GM23248 (cell line): Measurements from ENCODE around the gene OTP.

Experiments used
- EZH2 ChIP-seq: fragments of 200-600 bp; sonication (generic); IDR thresholded peaks from 2 replicates; pipeline ENCODE4 v1.6.1; 2018; ENCODE audit warnings: antibody characterized with exemption, mild to moderate bottlenecking; ENCODE audit not compliant: insufficient read depth, poor library complexity, severe bottlenecking
- EZH2phosphoT487 ChIP-seq: fragments of 200-600 bp; sonication (generic); IDR thresholded peaks from 2 replicates; pipeline ENCODE4 v1.6.1; 2018; ENCODE audit warnings: antibody characterized with exemption, moderate library complexity, mild to moderate bottlenecking, low read depth; ENCODE audit not compliant: insufficient read depth

DNA sequence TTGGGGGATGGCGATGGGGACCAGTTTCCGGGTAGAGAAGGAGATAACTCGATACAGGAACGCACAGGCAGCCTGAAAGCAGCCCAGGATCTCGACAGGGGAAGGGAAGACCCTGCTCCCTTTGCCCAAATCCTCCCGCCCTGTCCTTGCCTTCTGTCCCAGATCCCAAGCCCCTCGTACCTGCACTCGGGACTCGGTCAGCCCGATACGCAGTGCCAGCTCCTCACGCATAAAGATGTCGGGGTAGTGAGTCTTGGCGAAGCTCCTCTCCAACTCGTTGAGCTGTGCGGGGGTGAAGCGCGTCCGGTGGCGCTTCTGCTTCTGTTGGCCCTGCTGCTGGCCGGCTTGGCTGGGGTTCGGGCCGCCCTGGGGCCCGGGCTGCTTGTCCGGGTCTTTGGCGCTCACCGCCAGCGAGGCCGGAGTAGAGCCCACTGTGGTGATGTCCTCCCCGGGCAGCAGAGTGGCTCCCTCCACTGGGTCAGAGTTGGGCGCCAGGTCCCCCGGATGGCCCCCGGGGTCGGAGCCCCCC, 1.8 kb downstream of the OTP start:
- no peak for TF ChIP-seq EZH2phosphoT487
- no peak for TF ChIP-seq EZH2
